ACC112 (cell line): ENCODE measurements around the gene CADPS.
"Not testable (repeated sequence)": the region's sequence is repeated elsewhere in the genome, so short reads cannot be mapped to it uniquely, and the experiment has no call there.

Source experiments
- H2AFZ ChIP-seq: fragments of 200-600 bp; sonication (generic); one replicate; pipeline ENCODE4 v1.6.0; 2017; ENCODE audit warnings: antibody characterized with exemption, low read length; ENCODE audit not compliant: unreplicated experiment
- H3K27ac ChIP-seq: fragments of 200-600 bp; sonication (generic); 2 replicates; pipeline ENCODE4 v1.5.1; 2014; ENCODE audit warnings: low read depth, mild to moderate bottlenecking, antibody characterized with exemption, low read length, moderate library complexity
- H3K27me3 ChIP-seq: fragments of 200-600 bp; sonication (generic); 2 replicates; pipeline ENCODE4 v1.6.1; 2014; ENCODE audit warnings: mild to moderate bottlenecking, antibody characterized with exemption, low read length, moderate library complexity, mixed read lengths; ENCODE audit not compliant: insufficient read depth
- H3K36me3 ChIP-seq: fragments of 200-600 bp; sonication (generic); 2 replicates; pipeline ENCODE4 v1.6.1; 2016; ENCODE audit warnings: mild to moderate bottlenecking, antibody characterized with exemption, low read length, moderate library complexity, mixed read lengths; ENCODE audit not compliant: insufficient read depth
- H3K4me1 ChIP-seq: fragments of 200-600 bp; sonication (generic); one replicate; pipeline ENCODE4 v1.6.1; 2016; ENCODE audit warnings: low read length, mixed read lengths; ENCODE audit not compliant: insufficient read depth, unreplicated experiment, control insufficient read depth
- H3K4me3 ChIP-seq: fragments of 200-600 bp; sonication (generic); 2 replicates; pipeline ENCODE4 v1.5.1; 2014; ENCODE audit warnings: mild to moderate bottlenecking, low read depth, low read length
- H3K79me2 ChIP-seq: fragments of 200-600 bp; sonication (generic); one replicate; pipeline ENCODE4 v1.6.0; 2016; ENCODE audit warnings: low read length; ENCODE audit not compliant: control insufficient read depth, unreplicated experiment, insufficient read depth

CADPS gene

DNA sequence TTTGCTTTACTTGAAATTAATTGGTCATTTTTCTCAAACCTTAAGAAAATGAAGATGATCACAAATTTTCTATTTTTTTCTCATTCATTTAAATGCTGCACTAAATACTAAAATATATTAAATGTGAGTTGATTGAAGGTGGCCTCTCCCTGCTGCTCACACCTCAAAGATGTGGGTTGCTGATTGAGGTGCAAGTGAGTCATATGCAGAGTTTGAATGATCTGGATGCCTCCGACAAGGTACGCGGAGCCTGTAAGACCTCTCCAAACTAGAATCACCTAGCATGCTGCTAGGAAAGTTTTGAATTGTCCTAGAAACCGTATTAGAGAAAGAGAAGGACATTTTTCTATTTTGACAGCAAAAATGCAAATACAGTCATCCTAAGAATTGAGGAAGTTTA, 290.6 kb downstream of the CADPS start:
- no peak overlapping the region for H3K27ac ChIP-seq
- no peaks in the 10 kb centered on the region for H3K79me2 ChIP-seq
- no peaks in the 10 kb centered on the region for H3K36me3 ChIP-seq
- H3K4me3 ChIP-seq: no peak overlapping the region
- peaks cover 42% of the 10 kb centered on the region for H3K4me1 ChIP-seq
- H3K27me3 ChIP-seq: no peaks in the 10 kb centered on the region
- H2AFZ ChIP-seq: no peak overlapping the region

DNA sequence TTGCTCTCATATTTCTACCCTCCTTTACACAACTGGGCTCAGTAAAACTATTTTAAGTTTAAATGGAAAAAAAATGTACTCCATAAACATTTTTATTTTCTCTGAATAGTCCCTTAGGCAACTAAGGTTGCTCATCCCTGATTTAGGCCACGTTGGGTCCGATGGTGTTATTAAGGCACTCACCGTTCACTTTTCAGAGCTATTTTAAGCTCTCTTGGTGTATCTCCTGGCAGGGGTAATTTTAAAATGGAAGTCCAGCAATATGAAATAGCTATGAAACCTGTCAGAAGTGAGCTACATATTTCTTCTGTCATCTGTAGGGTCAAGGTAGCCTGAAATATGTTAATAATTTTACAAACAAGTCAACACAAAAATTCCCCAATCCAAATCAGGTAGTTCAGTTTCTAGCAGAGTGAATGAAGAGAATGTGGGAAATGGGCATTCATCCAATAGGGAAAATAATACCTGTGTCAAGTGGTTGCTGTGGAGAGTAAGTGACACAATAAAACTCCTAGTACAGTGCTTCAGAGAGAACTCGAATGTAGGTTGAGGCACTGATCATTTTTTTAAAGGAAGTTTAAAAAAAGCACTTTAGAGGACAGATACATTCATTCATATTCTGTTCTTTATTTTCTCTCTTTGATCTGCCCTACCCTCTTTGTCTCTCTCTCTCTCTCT, 292.6 kb downstream of the CADPS start:
- Histone ChIP-seq H3K27ac (no peak overlapping the region), H3K79me2 (no peaks in the 10 kb centered on the region), H3K4me1 (peaks cover 23% of the 10 kb centered on the region), H2AFZ (no peak overlapping the region), H3K27me3 (no peaks in the 10 kb centered on the region), H3K4me3 (no peak overlapping the region), H3K36me3 (no peaks in the 10 kb centered on the region)

DNA sequence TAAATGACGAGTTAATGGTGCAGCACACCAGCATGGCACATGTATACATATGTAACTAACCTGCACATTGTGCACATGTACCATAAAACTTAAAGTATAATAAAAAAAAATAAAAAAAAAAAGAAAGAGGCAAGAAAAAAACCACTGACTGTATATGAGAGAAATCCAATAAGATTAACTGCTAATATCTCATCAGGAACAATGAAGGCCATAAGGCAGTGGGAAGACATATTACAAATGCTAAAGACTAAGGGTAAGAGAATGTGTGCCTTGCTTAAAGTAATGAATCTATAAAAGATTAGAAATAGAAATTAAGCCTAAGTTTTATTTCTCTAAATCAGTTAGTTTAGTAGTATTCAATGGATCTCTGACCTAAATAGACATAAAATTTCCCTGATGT, 294.7 kb downstream of the CADPS start:
- not testable (repeated sequence) for H3K27ac ChIP-seq, H3K79me2 ChIP-seq, H3K4me1 ChIP-seq, H3K36me3 ChIP-seq, H3K4me3 ChIP-seq, H3K27me3 ChIP-seq, H2AFZ ChIP-seq

DNA sequence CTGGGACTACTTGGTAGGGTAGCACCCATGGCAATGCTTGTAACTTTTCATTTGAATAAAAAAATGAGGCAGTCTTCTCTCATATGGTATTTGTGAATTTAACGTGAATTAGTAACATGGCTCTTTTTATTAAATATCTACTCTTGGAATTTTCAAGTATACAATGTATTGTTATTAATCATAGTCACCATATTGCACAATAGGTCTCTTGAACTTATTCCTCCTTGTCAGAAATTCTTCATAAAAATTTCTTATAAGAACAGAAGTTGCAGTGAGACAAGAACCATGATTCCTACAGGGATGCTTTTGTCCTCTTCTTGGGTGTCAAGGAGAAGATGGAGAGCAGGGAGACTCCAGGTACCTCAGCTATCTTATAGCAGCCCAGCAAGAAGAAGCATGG, 298.1 kb downstream of the CADPS start:
- no peaks in the 10 kb centered on the region for H3K36me3 ChIP-seq
- no peaks in the 10 kb centered on the region for H3K79me2 ChIP-seq
- peaks cover 14% of the 10 kb centered on the region for H3K4me1 ChIP-seq
- H3K4me3 ChIP-seq: no peak overlapping the region
- no peak overlapping the region for H3K27ac ChIP-seq
- H2AFZ ChIP-seq: no peak overlapping the region
- no peaks in the 10 kb centered on the region for H3K27me3 ChIP-seq

DNA sequence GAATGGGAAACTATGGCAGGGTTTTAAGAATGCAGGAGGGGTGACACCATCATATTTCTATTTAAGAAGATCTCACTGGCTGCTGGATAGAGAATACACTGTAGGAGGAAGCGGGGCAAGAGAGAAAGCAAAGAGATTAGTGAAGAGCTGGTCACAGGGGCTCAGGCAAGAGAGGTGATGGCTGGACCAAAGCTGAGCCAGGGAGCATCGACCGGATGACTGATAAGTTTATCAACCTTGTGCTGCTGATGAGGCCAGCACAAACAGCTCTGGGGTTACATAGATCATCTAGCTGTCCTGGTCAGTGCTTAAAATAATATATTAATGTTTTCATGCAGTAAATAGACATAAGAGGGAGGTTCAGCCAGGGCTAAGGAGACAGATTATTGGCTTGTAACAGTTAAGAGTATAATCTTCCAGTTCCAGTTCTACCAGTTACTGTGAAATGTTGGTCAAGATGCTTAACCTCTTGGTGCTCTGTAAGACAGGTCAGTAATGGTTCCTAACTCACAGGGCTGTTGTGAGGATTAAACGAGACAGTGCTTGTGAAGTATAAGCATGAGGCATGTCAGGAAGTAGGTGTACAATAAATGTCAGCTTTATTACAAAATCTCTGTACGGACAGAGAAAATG, 300.8 kb downstream of the CADPS start:
- H3K4me3 ChIP-seq: no peak overlapping the region
- peaks cover 14% of the 10 kb centered on the region for H3K4me1 ChIP-seq
- H2AFZ ChIP-seq: peak overlapping the region; percentile 70
- H3K79me2 ChIP-seq: no peaks in the 10 kb centered on the region
- no peaks in the 10 kb centered on the region for H3K27me3 ChIP-seq
- H3K36me3 ChIP-seq: no peaks in the 10 kb centered on the region
- H3K27ac ChIP-seq: no peak overlapping the region

DNA sequence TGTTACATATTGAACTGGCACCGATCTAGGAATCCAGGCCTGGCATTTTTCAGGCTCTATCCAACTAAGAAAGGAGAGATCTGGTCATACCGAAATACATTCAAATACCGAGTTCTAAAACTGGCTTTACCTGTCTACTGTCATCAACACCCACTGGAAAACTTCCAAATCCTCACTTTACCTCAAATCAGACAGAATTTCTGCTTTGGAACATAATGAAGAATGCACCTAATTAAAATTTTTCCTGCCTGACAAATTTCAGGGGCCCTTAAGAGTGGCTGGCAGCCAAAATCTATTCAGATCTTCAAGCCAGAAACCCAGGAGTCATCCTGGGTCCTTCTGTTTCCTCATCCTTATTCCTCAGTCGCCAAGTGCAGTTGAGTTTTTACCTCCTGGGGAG, 303.3 kb downstream of the CADPS start:
- H3K4me3 ChIP-seq: no peak overlapping the region
- no peak overlapping the region for H2AFZ ChIP-seq
- H3K27ac ChIP-seq: no peak overlapping the region
- H3K79me2 ChIP-seq: no peaks in the 10 kb centered on the region
- no peaks in the 10 kb centered on the region for H3K36me3 ChIP-seq
- no peaks in the 10 kb centered on the region for H3K27me3 ChIP-seq
- peaks cover 23% of the 10 kb centered on the region for H3K4me1 ChIP-seq

DNA sequence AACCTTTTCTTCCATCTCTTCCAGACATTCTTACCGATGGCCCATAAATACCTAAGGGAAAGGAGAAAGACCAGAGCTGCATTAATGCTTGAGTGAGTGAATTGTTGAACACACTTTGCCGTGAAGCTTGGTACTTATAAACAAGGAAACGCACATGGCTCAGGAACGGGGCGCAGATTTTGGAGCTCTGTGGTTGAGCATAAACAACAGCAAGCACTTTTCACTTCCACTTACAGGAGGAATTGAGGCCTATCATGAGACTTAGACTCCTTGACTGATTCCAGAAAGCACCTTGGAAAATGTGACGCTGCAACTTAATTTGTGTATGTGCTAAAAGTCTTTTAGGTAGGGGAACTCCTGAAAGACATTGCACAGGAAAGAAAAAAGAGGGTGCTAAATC, 304.3 kb downstream of the CADPS start:
- no peak overlapping the region for H3K4me3 ChIP-seq
- H3K79me2 ChIP-seq: no peaks in the 10 kb centered on the region
- H3K36me3 ChIP-seq: no peaks in the 10 kb centered on the region
- H3K27me3 ChIP-seq: no peaks in the 10 kb centered on the region
- H3K4me1 ChIP-seq: peaks cover 26% of the 10 kb centered on the region
- H3K27ac ChIP-seq: no peak overlapping the region
- H2AFZ ChIP-seq: no peak overlapping the region

DNA sequence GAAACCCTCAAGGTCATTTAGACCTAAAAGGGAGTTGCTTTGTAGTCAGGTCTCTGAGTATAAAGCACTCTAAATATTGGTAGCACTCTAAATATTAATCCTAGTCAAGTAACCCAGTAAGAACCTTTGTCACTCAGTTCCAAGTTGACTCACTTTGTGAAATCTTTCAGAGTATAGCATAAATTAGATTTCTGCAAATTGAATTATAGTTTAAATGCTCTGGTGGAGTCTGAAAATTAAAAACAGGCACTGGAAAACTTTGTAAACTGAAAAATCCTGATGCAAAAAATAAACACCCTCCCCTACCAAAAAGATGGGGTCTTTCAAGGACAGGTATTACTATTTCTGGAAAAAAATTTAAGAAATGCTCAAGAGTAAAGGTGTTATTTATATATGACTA, 305.6 kb downstream of the CADPS start:
- Histone ChIP-seq H3K36me3 (no peaks in the 10 kb centered on the region), H2AFZ (no peak overlapping the region), H3K4me3 (no peak overlapping the region), H3K79me2 (no peaks in the 10 kb centered on the region), H3K27me3 (no peaks in the 10 kb centered on the region), H3K4me1 (peaks cover 14% of the 10 kb centered on the region), H3K27ac (no peak overlapping the region)

DNA sequence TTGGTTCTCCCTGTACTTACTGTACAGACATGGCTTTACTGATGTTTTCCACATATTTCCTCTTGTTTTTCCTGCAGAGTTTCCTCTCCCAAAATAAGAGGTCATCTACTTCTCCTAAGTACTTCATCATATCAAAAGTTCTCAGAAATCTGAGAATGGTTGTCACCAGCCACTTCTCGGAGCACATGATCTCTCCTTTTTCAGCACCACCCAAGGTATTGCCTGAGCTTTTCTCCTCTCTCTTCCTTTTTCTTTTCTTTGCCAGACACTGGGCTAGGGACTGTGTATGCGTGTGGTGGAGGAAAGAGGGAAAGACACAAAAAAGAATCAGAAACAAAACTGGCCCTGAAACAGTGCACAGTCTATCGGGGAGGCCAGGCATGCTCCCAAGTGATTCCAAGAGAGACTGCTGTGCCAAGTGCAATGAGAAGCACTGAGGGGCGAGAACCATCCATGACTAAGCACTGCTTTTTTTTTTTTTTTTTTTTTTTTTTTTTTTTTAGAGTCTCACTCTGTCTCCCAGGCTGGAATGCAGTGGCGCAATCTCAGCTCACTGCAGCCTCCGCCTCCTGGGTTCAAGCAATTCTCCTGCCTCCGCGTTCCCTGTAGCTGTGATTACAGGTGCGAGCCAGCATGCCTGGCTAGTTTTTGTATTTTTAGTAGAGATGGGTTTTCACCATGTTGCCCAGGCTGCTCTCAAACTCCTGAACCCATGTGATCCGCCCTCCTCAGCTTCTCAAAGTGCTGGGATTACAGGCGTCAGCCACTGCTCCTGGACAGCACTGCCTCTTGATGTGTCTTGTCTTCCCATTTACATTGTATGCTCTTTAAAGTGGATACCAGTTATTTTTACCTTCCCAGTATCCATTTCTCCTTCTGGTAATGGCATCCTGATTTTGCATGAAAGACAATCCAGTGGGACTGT, 307.9 kb downstream of the CADPS start:
- no peaks in the 10 kb centered on the region for H3K36me3 ChIP-seq
- H2AFZ ChIP-seq: peak overlapping the region; percentile 61
- peaks cover 19% of the 10 kb centered on the region for H3K4me1 ChIP-seq
- H3K79me2 ChIP-seq: no peaks in the 10 kb centered on the region
- no peaks in the 10 kb centered on the region for H3K27me3 ChIP-seq
- peak overlapping the region; percentile 57 for H3K4me3 ChIP-seq
- H3K27ac ChIP-seq: peak overlapping the region; percentile 73

DNA sequence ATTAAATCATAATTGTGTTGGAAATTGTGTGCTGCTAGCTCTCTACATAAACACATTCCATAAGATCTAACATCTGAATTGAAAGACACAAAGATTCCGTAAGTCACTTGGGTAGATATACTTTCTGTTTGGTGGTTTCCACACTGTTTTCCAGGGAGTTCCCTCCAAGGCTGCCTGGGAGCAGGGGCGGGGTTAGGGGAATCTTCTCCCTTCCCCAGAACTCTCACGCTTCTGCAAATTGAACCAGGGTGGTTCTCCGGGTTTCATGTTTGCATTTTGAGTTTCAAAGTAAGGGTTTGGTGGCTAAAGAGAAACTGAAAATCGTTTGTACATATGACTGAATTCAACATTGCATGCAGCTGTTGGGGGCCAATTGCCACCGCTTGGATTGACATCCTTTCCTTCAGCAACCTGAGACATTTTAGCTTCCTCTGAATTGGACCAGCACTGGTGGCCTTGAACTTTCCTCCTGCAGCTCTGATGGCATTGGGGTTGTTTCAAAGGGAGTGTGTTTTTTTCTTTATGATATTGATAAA, 309.1 kb downstream of the CADPS start:
- Histone ChIP-seq H2AFZ (no peak overlapping the region), H3K27ac (no peak overlapping the region), H3K4me1 (peaks cover 29% of the 10 kb centered on the region), H3K4me3 (no peak overlapping the region), H3K79me2 (no peaks in the 10 kb centered on the region), H3K27me3 (no peaks in the 10 kb centered on the region), H3K36me3 (no peaks in the 10 kb centered on the region)
